Astrocyte of the hippocampus (primary cell): Measurements from ENCODE around the gene VPS36.
A peak's percentile ranks its signal among the peaks of the same experiment; 100 is the strongest.
"Not testable (repeated sequence)": the region's sequence is repeated elsewhere in the genome, so short reads cannot be mapped to it uniquely, and the experiment has no call there.

Experiments used
- DNase-seq: peaks from one replicate; pipeline ENCODE4 v3.0.0; 2011; ENCODE audit warnings: low read depth, low spot score

VPS36 gene

GRCh38 chr13:52450012-52450792 is at the start of gene VPS36:
TSS of gene VPS36 (minus strand) at chr13:52450634. CDS start at chr13:52450594, 40 bp downstream.
- peak; percentile 99 for DNase-seq

DNA sequence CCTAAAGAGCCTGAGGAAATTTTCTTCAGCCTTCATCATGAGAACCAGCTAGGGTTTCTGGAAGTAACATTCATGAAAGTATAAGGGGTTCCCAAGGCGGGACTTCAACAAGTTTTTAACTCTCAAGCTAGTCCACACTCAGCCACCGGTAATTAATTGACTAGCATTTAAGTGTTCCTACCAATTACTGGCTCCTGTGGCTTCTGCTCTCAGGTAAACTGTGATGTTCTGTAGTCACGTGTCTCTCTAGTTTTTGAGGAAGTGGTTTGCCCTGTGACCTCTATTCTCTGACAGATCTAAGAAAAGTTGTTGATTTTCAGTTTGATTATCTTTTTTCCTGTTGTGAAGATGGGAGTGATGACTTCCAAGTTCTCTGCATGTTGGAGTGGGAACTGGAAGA is 47.5 kb upstream of the VPS36 start:
- DNase-seq = not testable (repeated sequence)

DNA sequence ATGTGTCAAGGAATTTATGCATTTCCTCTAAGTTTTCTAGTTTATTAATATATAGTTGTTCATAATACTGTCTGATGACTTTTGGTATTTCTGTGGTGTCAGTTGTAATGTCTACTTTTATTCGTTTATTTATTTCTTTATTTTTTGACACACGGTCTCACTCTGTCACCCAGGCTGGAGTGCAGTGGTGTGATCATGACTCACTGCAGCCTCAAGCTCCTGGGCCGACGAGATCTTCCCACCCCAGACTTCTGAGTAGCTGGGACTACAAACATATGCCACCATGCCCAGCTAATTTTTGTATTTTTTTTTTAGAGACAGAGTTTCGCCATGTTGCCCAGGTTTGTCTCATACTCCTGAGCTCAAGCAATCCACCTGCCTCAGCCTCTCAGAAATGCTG is 43.8 kb upstream of the VPS36 start:
- DNase-seq = not testable (repeated sequence)

GRCh38 chr13:52491015-52491414 is 40.6 kb upstream of the VPS36 start:
- not testable (repeated sequence) for DNase-seq

DNA sequence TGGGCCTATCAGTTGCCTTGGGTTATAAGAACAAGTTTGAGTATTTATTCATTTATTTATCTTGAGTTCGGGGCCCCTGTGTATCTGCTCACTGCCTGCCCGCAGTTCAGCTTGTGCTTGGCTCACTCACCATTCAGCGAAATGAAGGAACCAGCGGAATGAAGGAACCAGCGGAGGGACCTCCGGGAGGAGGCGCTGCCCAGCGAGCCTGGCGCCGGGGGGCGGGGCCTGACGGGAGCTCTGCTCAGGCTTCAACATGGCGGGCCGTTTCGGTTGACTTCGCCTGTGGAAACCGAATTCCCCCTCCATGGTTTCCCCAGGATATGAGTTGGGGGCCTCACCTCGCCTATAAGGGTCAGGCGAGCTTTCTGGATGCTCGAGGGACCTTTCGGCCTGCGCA is 38.3 kb upstream of the VPS36 start:
- not testable (repeated sequence) for DNase-seq

GRCh38 chr13:52487078-52487477 is 36.6 kb upstream of the VPS36 start:
- DNase-seq = not testable (repeated sequence)

DNA sequence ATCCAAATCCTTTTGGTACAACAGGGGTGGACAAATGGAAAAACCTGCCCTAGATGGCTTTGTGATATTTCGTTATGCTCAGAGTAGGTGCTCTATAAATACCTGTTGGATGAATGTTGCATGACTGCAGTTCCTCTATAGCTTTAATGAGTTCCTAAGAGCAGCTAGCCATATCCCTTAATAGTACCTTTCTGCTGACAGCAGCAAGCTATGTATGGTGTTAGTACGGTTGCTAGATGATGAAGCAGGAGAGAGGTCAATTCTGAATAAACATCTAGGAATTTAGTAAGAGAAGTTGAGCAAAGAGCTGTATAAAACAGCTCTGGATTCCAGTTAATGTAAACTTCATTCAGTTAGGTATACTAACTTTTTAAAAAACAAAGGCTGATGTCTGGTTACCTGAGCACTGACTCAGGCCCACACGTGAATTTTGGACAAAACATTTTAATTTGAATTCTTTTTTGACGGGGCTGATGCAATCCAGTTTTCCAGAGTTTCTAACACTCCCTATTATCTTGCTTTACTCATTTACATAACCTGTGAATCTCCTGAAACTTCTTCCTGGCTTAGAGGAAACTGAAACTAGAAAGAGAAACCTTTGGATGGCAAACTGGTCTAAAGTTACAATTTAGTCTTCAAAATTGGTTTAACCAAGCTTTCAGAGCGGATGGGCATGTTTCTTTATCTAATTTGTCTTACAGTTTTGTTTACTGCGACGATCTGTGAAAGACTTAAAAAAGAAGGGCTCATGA is 30.4 kb upstream of the VPS36 start:
- DNase-seq = not testable (repeated sequence)

- DNase-seq = not testable (repeated sequence)
Measured at GRCh38 chr13:52468487-52468886, 18.1 kb upstream of the VPS36 start.

GRCh38 chr13:52463526-52463925 is 13.1 kb upstream of the VPS36 start:
- no peak for DNase-seq

DNA sequence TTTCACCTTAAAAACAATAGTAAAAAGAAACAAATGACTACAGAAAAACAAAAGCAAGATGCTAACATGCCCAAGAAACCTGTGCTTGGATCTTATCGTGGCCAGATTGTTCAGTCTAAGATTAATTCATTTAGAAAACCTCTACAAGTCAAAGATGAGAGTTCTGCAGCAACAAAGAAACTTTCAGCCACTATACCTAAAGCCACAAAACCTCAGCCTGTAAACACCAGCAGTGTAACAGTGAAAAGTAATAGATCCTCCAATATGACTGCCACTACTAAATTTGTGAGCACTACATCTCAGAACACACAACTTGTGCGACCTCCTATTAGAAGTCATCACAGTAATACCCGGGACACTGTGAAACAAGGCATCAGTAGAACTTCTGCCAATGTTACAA is 10.8 kb upstream of the VPS36 start:
- no peak for DNase-seq

DNA sequence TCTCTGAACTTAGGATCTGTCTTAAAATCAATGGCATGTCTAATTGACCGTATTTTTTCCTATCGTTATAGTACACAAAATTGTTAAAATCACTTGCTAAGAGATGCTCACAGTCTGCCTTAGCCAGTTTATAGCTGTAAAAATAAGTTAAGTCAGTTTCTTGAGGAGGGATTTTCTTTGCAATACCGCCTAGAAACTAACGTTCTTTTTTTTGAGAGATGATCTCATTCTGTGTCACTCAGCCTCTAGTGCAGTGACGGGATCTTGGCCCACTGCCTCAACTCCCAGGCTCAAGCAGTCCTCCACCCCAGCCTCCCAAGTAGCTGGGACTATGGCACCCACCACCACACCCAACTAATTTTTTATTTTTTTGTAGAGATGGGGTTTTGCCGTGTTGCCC is 9.2 kb upstream of the VPS36 start:
- peak; percentile 60 for DNase-seq

- peak; percentile 87 for DNase-seq
Measured at GRCh38 chr13:52455677-52456041, 5.2 kb upstream of the VPS36 start.

DNA sequence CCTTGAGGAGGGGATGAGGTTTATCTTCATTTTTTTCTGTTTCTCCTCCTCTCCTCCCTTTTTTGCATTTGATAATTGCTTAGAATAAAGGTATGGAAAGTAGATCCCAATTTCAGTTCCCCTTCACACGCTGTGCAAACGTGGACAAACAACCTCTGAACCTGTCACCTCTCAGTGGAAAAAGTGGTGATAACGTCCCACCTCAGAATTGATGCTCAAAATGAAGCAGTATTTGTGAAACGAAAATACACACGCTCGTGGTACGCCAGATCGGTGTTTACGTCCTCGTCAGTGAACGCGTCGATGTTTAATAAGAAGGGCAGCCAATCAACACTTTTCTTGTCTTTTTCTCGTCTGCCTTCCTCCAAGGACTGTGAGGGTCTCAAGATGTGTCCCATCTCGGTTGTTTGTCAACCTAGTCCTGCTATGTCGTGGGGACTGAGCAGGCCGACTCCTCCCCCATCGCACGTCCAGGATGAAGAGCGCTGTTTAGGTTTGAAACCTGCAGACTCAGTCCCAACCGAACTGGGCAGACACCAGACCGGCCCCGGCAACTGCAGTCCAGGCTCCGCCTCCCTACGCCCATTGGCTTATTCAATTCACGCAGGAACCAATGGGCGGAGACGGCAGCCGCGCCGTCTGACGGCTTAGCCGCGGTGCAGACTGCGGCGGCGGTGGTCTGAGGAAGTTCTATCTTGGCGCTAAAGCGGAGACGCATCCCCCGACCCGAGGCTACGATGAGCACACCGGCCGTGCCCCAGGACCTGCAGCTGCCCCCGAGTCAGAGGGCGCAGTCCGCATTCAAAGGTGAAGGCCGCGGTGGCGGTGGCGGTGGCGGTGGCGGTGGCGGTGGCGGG is 4.6 kb upstream of the VPS36 start, which contains the start of gene CKAP2:
TSS of gene CKAP2 (plus strand) at position 659 of the 857 bp plus-strand sequence. CDS start at position 738, 79 bp downstream.
- peak; percentile 98 for DNase-seq

GRCh38 chr13:52454459-52454819 is 4.0 kb upstream of the VPS36 start:
- DNase-seq = peak; percentile 26

DNA sequence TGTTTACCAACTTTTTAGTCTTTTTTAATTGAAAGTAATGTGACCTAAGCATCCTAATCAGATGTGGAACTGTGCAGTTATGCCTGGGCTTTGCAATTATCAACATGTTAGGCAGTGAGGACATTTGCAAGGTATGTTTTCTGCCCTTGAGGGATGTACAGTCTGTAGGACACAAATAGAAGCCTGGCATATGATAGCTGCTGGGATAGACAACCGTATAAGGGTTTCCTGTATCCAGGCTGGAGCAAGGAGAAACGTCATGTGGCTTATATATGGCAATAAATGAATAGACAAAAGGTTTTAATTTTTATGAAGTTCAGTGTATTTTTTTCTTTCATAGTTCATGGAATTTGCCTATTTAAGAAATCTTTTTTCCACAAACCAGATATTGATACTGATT is 2.0 kb upstream of the VPS36 start:
- DNase-seq = no peak

GRCh38 chr13:52451135-52451804 is 836 bp upstream of the VPS36 start:
- DNase-seq = no peak

GRCh38 chr13:52450793-52451116 is 321 bp upstream of the VPS36 start:
- DNase-seq = no peak

DNA sequence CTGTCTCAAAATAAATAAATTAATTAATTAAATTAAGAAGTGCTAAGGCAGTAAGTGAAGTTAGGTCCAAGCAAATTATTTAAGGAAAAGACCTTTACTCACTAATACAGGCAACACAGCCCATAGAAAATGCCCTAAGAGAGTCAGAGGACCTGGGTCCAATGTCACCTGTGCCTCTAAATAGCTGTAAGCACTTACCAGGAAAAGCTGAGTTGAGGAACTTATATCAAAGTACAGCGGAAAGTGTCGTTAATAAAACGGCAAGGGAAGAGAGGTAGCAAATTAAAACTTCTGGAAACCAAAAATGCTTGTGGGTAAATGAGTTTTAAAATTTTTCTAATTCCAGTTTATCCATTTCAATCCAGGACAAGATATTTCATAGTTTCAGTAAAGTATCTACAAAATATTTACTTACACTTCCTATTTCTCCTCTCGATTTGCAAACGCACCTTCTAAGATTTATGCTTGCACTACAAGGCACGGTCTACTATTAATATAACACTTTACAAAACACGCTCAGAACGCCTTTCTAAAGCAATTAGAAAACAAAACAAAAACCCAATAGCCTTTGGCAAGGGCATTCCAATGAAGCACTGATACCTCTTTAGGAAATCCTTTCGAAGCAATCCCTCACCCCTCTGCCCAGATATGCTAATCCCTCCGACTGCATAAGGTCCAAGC is 963 bp downstream of the VPS36 start:
- peak; percentile 20 for DNase-seq

DNA sequence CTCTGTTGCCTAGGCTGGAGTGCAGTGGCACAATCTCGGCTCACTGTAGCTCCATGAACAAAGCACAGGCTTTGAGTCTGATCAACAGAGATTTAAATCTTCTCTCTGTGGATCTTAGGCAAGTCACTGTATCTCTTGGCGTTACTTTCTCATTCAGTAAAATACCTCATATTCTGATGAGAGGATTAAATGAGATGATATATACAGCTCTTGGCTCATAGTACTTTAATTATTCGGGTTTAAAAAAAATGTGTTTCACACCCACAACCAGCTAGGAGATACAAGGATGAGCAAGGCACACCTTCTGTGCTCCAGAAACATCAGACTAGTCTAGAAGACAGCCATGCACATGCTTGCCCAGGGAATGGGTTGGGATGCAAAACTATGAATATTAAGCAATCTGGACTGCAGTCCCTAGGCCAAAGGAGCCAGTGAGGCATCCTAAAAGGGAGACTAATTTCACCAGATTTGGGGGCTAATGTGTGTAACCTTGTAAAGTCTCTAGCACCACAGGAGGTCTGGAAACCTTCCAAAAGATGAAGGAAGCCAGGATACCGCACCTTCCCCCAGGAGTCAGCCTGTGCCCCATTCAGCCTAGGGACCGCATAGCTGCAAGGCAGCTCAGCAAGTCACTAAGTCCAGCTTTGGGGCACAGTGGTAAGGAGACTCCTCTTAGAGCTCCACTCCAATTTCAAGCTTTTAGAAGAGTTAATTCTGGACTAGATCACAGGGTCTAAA is 2.5 kb downstream of the VPS36 start:
- DNase-seq = no peak

- DNase-seq = no peak
Measured at GRCh38 chr13:52447354-52447753, 3.1 kb downstream of the VPS36 start.
